Kidney capillary endothelial cell (primary cell): ENCODE results near the gene ZFPL1.

Experiments used
- DNase-seq: peaks from one replicate; pipeline ENCODE4 v3.0.0-alpha.2; 2018; ENCODE audit warnings: low spot score

Gene ZFPL1

DNA sequence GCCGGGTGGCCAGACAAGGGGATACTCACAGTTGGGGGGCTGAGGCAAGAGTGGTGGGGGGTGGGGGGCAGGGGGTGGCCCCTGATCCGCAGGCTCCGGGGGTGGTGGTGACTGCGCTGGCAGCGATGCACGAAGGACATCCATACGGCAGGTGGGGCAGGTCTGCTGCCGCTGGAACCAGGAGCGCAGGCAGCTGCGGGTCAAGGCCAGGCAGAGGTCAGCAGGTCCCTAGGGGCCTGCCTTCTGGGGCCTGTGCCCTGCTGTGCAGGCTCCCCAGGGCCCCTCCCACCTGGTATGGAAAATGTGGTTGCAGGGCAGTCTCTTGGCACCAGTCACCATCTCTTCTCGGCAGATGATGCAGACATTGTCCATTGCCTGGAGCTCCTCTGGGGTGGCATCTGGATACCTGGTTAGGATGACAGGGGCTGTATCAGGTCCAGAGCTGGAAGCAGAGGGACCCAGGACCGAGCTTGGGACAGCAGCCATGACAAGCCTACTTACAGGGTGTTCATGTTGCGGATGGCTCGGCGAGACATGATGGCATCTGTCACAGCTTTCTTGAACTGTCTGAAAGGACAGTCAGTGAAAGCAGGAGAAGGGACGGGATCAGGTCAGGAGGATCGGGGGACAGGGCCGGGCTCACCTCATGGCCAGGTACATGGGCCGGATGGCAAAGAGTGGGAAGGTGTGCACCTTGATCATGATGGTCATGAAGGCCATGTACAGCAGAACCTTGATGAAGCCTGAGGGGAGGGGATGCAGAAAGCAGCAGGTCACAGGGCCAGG, 46.8 kb downstream of the ZFPL1 start:
- no peak for DNase-seq

DNA sequence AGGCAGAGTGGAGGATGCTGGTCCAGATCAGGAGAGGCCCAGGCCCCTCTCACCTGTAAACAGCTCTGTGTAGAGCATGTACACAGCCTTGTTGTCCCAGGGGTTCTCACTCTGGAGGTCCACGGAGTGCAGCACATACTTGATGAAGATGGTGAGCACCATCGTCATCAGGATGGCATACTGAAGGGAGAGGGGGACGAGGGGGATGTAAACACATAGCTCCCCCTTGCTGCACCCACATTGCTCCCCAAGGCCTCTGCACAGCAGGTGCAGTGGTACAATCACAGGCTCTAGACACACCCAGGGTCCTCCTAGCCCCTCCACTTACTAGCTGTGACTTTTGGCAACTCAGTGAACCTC, 47.4 kb downstream of the ZFPL1 start:
- DNase-seq: no peak

GRCh38 chr11:65131895-65132237, 47.8 kb downstream of the ZFPL1 start:
- DNase-seq: no peak

- no peak for DNase-seq
Measured at GRCh38 chr11:65132238-65132987, 48.4 kb downstream of the ZFPL1 start.

- DNase-seq: no peak
Measured at GRCh38 chr11:65132988-65133700, 49.1 kb downstream of the ZFPL1 start.

DNA sequence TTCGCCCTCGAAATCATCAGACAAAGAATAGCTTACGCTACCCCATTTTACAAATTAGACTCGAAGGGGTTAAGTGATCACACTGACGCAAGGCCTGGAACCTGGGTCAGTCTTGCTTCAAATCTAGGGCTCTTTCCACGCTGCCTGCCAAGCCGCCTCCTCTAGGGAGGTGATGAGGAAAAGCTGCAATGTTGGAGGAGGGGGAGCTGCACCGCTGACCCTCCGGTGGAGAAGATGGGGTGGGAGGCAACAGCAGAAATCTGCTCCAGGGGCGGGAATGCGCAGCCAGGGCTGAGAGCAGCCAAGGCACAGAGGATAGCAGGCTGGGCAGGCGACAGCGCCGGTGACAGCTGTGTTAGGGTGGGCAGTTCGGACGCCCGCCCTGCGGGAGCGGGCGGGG, 49.7 kb downstream of the ZFPL1 start:
- no peak for DNase-seq

- peak; percentile 86 for DNase-seq
Measured at GRCh38 chr11:65134240-65134951, 50.4 kb downstream of the ZFPL1 start, which contains the start of gene SYVN1. Gene SYVN1 (minus strand): TSS chr11:65134519. CDS start chr11:65133601, 918 bp downstream.

- DNase-seq: peak; percentile 97
Measured at GRCh38 chr11:65134952-65135632, 51.1 kb downstream of the ZFPL1 start.

DNA sequence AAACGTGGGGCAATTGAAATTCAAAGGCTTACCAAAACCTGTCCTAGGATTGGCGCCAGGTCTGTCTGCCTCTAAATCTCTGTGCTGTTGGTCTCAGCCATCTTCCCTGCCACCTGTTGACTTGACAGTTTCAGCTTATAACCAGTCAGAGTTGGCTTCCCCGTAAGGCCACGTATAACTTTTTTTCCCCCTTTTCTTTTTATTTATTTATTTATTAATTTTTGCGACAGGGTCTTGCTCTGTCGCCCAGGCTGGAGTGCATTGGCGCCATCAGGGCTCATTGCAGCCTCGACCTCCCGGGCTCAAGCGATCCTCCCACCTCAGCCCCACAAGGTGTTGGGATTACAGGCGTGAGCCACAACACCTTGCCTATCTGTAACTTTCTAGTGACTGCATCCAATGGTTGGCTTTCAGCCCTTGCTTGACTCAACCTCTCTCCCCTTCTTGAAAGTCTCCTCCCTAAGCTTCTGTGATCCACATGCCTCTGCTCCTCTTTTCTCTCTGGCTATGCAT, 51.7 kb downstream of the ZFPL1 start:
- DNase-seq: no peak

GRCh38 chr11:65136515-65137096, 52.6 kb downstream of the ZFPL1 start:
- DNase-seq: no peak
